HPDE6-E6E7 (cell line): Measurements from ENCODE around the gene MESD.

ENCODE experiments used
- DNase-seq: peaks from one replicate; pipeline ENCODE4 v3.0.0; 2011; ENCODE audit warnings: missing footprints; ENCODE audit errors: extremely low spot score

Gene MESD

DNA sequence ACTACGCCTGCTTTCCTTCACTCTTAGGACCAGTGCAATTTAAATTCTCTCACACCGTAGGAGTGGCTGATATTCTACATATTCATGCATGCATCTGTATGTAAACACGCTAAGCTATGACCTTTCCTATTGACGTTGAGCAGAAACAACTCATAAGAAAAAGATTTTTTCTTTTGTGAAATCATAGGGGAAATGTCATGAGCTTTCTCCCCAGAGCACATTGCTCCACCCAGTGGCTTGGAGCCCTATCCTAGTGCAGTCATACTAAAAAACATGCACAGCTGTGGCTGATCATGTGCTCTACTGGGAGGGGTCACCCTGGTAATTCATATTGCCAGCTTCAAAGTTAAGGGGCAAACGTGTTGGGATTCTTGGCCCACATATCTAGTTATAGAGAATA is 1.8 kb upstream of the MESD start:
- DNase-seq, result no peak

GRCh38 chr15:80990955-80991354 is 1.3 kb upstream of the MESD start:
- DNase-seq, result no peak

- DNase-seq, result no peak
These were observed 520 bp downstream of the MESD start for GRCh38 chr15:80989081-80989517.

DNA sequence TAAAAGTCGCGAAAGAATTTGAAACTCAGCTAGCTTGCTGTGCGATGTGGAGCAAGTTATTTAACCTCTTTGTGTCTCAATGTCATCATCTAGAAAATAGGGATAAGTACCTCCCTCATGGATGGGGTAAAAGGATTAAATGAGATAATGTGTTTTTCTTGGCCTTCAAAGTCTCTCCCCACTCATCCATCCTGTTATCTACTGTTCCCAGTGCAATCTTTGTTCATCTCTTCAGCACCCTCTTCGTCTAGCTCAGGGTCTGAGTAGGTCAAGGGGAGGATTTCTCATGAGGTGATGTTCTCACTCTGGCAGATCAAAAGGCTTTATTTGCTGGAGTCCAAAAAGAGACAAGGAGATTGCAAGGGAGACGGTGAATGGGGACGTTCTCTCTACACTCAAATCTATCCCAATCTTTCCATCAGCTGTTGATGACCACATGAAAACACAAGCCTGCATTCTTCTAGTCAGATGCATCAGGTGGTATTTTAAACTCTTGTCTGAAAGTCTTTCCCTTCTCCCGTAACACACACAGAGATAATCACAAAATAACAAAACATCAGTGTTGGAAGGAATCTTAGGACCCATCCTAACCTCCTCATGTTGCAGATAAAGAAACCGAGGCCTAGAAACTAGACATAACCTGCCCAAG is 1.3 kb downstream of the MESD start:
- DNase-seq, result no peak

DNA sequence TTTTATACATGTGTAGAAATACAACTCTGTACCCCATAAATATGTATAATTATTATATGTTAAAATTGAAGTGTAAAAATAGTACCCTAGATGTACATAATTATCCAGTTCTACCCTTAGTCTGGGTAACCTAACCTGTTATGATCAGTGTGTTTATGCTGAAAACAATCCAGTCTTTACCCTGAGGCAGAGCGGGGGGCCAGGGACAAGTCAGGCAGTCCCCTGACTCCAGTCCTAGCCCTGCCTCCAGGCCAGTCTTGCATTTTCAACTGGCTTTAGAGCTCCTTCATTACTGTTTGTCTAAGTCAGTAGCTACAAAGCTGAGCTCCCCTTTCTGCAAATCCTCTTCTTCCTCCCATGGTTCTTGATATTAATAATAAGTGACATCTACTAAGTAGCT is 3.1 kb downstream of the MESD start:
- DNase-seq, result no peak

DNA sequence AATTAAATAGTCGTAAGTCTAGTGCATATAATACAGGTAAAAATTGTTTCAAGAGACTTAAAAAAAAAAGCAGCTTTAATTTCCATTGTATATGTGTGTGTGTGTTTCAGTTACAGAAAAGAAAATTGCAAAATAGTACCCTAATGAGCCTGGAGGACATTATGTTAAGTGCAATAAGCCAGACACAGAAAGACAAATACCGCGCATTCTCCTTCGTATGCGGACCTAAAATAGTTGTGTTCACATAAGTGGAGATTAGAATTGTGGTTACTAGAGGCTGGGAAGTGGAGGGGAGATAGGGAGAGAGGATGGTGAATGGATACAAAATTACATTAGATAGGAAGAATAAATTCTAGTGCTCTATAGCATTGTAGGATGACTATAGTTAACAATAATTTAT is 3.6 kb downstream of the MESD start:
- DNase-seq, result no peak

DNA sequence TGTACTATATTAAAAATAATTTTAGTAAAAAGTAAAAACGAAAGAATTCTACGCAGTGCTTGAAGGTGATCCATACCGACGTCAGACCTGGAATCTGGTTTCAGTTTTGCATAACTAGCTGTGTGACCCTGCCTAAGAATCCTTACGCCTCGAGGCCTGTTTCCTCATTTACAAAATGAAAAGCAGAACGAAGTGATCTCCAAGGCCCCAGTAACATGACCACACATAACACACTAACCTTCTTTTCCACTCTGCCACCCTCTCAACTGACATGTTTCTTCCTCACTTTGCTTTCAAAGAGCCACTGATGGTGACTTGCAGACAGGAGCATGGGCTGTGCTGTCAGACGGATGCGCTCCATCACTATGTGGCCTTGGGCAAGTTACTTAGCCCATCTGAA is 4.8 kb downstream of the MESD start:
- DNase-seq, result no peak

GRCh38 chr15:80982839-80983238 is 6.8 kb downstream of the MESD start:
- DNase-seq, result no peak

DNA sequence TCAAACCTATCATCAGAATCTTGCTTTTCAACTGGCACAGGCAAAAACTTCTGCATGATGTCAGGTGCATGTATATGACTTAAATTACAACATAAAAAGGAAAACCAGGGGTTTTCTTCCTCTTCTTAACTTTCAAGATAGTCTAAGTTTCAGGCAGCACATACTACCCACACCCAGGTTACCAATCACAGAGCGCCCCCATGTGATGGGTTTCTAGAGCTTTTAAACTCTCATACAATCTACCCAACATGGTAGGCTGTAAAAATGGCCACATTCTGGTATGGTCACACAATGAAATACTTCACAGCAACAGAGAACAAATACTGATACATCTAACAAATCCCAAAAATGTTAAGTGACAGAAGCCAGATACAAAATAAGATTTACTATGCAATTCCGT is 7.4 kb downstream of the MESD start:
- no peak for DNase-seq

- DNase-seq, result no peak
These were observed 9.9 kb downstream of the MESD start for GRCh38 chr15:80979538-80980200.

GRCh38 chr15:80978685-80979329 is 10.8 kb downstream of the MESD start:
- DNase-seq, result no peak

- DNase-seq, result no peak
These were observed 12.0 kb downstream of the MESD start for GRCh38 chr15:80977627-80978036.

GRCh38 chr15:80976851-80977250 is 12.8 kb downstream of the MESD start:
- no peak for DNase-seq

DNA sequence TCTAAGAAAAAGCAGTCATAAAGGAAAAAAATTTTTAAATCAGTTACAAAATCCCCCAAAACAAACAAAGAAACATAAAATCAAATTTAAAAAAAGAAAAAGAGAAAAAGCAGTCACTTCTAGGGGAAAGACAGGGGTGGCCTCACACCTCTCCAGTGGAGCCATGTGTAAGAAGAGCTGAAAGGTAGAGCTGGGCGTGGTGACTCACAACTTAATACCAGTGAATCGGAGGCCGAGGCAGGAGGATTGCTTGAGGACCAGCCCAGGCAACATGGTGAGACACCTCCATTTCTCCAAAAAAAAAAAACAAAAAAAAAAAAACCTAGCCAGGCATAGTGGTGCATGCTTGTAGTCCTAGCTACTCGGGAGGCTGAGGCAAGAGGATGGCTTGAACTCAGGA is 14.7 kb downstream of the MESD start:
- DNase-seq, result no peak

- no peak for DNase-seq
These were observed 17.3 kb downstream of the MESD start for GRCh38 chr15:80972276-80972675.

DNA sequence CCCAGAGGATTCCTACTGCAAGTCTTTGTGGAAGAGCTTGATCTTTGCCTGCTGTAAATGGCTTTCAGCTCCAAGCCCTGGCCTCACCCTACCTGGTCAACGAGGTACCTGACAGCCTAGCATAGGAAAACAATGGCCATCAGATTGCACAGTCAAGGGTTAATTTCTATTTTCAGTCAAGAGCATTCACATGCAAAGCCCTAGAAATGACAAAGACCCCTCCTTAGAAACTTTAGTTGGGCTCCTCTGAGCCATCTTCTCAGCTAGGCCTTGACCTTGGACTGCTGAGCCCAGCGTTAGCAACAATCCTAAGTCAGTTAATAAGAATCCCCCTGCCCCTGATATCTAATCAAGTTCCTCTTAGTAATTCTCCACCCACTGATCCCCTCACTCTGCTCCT is 18.5 kb downstream of the MESD start:
- DNase-seq, result no peak

DNA sequence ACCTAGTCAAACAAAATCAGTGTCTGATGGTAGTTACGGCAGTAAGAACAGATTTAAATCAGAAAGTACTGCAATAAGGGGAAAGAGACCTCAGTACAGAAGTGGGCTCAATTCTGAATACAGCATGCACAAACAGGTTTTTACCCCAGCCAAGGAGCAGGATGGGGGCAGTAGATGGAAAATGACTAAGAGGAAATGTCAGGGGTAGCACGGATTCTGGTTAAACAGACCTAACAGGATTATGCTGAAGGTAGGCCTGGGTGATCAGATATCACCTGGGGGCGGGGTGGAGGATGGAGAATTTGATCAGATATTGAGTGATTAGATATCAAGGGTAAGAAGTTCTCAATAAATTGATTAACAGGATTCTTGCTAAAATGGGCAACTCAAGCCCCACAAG is 19.0 kb downstream of the MESD start:
- peak; percentile 29 for DNase-seq

DNA sequence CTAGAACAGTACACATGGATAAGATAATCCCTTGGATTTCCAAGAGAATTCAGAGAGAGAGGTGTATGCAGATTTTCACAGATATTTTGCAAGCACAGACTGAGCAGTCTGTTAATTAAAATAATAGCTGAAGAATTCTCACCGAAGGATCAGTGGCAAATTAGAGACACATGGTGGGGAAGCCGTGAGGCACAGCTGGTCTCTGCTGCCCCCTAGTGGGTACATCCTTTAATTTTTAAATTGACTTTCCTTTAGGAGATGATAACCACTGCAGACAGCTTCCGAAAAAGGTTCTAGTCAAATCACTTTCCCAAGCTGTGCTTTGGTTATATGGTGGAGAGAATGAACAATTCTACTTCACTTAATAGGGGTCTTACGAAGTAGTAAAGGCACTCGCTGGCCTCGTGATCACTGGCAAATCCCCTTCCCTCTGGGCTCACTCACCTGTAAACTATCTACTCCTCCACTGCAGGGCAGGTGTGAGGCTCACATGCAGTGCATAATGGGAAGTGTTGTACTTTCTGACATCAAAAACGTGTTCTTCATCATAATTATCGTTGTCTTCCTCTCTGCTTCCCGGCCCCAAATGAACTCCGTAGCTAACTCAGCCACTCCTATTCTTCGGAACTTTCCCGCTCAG is 19.5 kb downstream of the MESD start:
- DNase-seq, result peak; percentile 45

GRCh38 chr15:80969316-80969715 is 20.3 kb downstream of the MESD start:
- DNase-seq, result no peak

GRCh38 chr15:80967991-80968510 is 21.6 kb downstream of the MESD start:
- no peak for DNase-seq

- no peak for DNase-seq
These were observed 22.2 kb downstream of the MESD start for GRCh38 chr15:80967451-80967850.

DNA sequence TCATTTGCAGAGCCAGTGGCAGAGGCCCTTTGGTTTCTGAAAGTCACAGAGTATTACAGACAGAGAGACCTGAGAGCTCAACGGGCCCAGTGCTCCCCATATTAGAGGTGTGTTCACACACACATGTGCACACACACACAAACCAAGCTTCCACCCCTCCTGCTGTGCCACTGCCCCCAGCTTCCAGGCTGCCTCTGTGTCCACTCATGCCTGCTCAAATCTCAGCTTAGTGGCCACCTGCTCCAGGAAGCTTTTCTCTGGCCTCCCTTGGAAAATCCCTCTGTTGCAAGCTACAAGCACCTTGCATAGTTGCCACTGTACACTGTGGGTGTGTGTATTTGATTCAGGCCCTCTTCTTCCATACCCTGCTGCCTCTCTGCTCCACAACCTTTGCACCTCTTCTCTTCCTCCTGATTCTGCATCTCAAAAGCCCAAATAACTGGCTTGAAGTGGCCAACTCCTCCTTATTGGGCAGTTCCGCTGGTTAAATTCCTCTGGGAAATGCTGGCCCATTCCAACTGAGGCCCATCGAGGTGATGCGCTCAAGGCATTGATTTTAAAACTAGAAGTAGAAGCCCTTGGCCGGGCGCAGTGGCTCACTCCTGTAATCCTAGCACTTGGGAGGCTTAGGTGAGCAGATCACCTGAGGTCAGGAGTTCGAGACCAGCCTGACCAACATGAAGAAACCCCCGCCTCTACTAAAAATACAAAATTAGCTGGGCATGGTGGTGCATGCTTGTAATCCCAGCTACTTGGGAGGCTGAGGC is 23.0 kb downstream of the MESD start:
- no peak for DNase-seq
